NCI-H146 treated with DMSO at 0.1 percent for 48 hours (cell line): Measurements from ENCODE around the gene TPD52L2.
"Not testable (repeated sequence)": the region's sequence is repeated elsewhere in the genome, so short reads cannot be mapped to it uniquely, and the experiment has no call there.

ENCODE experiments used
- DNase-seq: peaks from one replicate; lab custom pipeline; 2025; ENCODE audit not compliant: unreplicated experiment; lab: John Stamatoyannopoulos, UW

The TPD52L2 gene

GRCh38 chr20:63878899-63879663 is 14.0 kb downstream of the TPD52L2 start:
- DNase-seq: no peak

- not testable (repeated sequence) for DNase-seq
These were observed 15.8 kb downstream of the TPD52L2 start for GRCh38 chr20:63880901-63881300.

DNA sequence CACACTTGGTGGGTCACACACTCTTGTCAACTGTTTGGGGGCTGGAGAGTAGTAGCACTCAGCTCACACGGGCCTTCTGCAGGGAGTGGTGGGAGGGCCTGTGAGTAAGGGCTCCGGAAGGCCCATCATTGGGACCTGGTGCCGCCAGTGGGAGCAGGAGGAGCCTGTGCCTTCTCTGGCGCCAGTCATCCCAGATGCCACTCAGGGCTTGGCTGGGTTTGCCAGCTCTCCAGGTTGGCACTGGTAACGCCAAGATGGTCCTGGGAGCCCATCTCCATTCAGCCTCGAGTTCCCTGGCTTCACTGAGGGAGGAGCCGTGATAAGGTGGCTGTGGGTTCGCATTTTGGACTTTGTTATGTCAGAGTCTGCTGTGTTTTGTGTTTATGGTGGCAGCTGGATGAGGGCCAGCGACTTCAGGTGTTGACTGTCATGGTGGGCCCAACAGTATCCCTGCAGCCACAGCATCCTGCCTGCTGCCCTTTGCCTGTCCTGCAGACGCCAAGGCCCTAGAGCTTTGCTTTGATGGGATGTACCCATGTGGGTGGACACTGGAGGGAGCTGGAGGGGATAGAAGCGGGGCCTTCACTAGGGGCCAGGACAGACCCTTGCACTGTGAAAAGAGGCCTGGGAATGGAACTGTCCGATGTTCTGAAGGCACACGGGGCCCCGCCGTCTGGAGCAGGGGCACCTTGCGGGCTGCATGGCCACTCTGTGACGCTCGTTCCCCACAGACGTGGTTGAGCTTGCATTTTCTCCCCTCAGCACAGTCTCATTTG is 16.6 kb downstream of the TPD52L2 start:
- DNase-seq: no peak

DNA sequence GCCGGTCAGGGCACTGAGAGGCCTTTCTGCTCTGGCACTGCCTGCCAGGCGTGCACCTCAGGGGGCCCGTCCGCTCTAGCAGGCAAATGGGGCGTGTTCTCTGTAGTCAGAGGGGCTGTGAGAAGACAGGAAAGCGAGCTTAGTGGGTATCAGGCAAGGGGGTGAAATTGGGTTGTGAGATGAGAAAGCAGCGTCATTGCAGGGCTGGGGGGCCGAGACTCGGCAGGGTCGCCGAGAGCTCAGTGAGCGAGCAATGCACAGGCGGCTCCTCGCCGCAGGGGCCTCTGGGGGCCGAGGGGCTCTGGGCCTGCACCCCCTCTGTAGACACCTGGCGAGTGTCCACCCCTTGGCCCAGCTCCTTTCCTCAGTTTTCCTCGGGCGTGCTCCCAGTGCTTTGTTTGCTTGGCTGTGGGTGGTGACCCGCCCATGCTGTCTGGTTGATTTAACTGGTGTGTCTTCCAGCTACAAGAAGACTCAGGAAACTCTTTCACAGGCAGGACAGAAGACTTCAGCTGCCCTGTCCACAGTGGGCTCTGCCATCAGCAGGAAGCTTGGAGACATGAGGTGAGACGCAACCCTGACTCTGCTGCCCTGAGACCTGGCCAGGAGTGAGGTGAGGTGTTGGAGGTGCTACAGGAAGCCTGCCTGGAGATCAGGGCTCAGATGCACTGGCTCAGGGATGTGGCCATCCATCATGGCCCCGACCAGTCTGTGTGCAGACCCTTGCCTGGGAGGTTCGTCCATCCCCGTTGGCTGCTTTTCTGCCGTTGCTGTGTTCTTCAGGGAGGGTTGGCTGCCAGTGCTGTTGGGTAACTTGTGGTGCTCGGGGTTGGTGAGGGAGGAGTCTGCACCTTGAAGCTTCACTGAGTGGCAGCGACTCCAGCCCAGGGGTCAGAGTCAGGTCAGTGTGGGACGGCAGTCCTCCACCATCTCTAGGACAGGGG is 17.5 kb downstream of the TPD52L2 start:
- no peak for DNase-seq

GRCh38 chr20:63883201-63883593 is 18.1 kb downstream of the TPD52L2 start:
- no peak for DNase-seq

DNA sequence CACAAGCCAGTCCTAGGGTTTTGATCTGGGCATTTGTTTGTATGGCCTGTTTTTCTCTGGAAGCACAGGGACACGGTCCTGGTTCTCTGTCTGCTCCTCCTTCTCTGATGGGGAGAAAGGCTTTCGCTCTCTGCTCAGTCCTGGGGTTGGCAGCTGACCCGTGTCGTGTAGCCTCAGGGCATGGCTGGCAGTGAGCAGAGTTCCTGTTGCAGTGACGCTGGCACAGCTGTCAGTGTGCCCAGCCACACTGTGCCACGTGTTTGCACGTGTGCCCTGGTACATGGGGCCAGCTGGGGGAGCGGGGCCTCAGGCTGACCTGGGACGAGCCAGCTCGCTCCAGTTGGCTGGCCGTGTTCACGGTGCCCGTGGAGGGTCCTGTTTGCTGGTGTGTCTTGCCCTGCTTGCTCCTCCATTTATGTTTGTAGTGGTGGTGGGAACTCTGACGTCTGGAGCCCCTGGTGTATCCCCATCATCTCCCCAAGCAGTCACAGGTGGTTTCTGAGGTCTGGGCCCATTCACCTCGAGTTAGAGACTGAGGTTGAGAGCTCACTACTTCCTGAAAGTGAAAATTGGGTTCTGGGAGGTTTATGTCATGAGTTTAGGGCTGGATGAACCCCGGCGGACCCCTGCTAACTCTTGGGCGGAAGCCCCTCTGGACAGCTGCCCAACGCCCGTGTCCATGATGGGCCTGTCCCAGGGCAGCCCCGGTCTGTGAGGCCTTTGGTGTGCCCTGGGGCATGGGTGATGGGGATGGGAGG is 19.6 kb downstream of the TPD52L2 start:
- DNase-seq: no peak

DNA sequence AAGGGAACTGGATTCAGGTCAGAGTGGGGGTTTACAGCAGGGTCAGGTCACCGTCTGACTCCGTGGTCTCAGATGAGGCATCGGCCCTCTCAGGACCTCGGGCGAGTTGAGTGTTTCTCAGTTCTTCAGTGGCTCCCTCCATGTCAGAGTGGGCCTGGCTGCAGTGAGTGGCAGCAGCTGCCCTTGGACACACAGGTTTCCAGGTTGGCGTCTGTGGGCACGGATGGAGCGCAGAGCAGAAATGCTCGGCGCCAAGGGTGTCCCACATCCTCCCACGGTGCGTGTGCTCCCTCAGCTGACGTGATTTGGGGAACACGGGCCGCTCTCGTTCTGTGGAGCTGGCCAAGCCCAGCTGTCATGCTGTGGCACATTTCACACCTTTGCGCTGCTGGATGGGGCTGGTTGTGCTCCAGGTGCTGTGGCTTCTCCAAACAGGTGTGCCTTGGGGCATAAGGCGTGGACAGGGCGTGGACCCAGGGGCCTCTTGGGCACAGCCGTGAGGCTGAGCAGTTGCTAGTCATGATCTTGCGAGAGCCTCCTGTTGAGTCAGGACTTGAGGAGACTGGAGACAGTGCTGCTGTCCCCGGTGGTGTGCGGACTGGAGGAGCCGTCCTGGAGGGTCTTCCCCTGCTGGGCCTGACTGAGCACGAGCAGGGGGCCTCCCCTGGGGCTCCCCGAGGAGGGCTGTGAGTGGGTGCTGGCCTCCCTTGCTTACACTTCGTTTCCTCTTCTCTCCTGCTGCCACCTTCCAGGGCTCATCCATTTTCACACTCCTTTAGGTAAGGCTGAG is 20.4 kb downstream of the TPD52L2 start:
- DNase-seq: no peak

- DNase-seq: no peak
These were observed 21.0 kb downstream of the TPD52L2 start for GRCh38 chr20:63886054-63886419.

DNA sequence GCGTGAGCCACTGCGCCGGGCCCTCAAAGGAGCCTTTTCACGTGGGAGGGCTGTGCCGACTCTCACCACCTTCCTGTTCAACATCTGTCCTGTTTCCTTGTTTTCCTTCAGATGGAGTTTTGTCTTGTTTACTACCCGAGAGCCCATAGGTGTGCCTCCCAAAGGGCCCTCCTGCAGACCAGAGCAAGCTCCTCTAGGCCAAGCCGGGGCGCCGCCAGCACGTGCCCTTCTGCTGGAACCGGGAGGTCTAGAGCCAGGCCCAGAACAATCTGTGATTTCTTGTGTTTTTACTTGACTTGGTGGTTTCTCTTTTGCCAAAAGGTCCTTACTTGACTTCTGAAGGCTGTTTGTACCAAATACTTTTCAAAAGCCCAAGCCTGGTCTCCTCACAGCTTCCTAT is 21.9 kb downstream of the TPD52L2 start:
- DNase-seq: no peak

- no peak for DNase-seq
These were observed 24.5 kb downstream of the TPD52L2 start for GRCh38 chr20:63889241-63890200.

DNA sequence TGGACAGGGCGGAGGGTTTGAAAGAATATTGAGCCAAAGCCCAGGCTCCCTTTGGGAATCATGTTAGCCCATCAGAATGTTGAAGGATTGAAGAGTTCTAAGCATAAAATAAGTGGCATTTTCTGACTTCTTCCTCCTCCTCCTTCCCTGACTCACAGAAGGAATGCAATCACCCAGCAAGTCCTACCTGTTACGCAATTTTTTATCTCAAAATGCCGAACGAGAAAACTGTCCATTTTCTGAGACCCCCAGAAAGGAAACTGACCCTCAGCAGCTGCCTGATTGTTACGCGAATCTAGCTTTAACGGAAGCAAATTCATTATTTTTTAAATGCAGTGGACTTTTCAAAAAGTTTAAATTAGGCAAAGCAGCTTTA is 25.1 kb downstream of the TPD52L2 start:
- no peak for DNase-seq

DNA sequence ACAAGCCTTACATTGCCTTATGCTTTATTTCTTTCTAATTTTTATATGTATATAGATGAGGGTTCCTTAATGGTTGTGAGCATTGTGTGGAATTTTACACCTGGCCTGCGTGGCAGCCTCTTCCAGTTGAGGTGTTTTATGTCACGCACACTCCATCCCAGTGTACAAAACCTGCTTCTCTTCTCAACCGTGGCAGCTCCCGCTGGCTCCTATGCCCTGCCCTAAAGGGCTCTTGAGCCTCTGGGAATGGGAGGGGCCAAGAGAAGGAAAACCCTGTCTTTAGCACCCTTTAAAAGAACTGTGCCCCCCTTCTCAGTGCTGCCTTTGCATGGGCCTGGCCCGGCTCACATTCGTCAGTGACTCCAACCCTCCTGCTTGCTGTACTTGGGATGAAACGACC is 25.5 kb downstream of the TPD52L2 start:
- DNase-seq: no peak

GRCh38 chr20:63891061-63892002 is 26.3 kb downstream of the TPD52L2 start:
- no peak for DNase-seq

GRCh38 chr20:63892402-63892801 is 27.3 kb downstream of the TPD52L2 start:
- DNase-seq: no peak

DNA sequence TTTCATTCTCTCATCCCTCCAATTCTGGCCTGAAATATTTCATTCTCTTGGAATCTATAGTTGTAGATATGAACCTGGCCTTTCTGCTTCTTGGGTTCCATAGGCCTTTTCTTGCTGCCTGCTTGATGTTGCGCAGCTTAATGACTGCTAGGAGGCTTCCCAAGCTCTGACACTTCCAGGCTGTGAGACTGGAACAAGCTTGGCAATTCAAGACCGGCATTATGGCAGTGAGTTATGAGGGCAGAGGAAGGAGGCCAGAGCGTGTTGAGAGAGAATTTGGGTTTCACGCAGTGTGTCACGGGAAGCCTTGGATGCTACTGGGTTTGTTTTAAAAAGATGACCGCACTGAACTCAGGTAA is 28.9 kb downstream of the TPD52L2 start:
- no peak for DNase-seq

DNA sequence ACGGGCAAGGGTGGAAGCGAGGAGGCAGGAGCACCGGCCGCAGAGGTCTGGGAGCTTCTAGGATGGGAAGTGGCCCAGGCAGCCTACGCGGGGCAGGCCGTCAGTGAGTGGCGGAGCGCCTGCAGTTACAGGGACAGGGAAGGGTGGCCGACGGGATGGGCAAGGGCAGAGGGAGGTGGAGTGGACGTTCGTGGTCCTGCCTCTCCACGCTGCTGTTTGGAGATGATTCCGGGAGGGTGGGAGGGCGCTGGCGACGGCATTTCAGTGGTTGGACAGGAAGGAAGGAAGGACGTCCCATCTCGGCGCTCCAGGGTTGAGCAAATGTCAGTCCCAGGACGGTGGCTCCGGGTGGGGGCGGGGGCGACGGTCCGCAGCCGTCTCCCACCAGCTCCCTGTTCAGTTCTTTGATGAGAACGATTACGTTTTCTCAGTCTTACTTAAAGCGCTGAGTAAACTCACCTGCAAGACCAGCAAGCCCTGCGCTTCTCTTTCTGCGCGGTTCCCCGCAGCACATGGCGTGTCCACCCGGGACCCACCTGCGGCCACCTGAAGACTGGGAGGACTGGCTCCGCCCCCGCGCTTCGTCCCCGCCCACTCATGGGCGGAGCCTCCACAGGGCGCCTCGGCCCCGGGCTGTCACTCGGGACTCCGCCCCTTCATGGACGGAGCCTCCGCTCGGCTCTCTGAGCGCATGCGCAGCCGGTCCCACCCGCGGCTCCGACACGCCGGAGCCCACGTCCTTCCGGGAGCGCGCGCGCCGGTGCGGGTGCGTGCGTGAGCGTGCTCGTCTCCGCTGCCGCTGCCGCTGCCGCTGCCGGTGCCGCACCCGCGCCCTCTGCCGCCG is 29.5 kb downstream of the TPD52L2 start, which contains the start of gene DNAJC5:
Gene DNAJC5, plus strand, starts transcription at position 769 of the 844 bp plus-strand sequence. CDS start 33,220 bp downstream, outside the sequence.
- DNase-seq: peak; percentile 85
